Stimulated activated CD4-positive, alpha-beta T cell treated with anti-CD3 and anti-CD28 coated beads, Interleukin-1b, Interleukin-23, amount 100 ng/mL, for 4 hours (primary cell): Measurements from ENCODE around the gene COA4.
A peak's percentile ranks its signal among the peaks of the same experiment; 100 is the strongest.
"Not testable (repeated sequence)": the region's sequence is repeated elsewhere in the genome, so short reads cannot be mapped to it uniquely, and the experiment has no call there.

ENCODE experiments used
- DNase-seq, 2 donors: peaks; one replicate each; pipeline ENCODE4 v3.0.0-alpha.2; 2020; ENCODE audit warnings: low read depth in 2 of 2

The COA4 gene

DNA sequence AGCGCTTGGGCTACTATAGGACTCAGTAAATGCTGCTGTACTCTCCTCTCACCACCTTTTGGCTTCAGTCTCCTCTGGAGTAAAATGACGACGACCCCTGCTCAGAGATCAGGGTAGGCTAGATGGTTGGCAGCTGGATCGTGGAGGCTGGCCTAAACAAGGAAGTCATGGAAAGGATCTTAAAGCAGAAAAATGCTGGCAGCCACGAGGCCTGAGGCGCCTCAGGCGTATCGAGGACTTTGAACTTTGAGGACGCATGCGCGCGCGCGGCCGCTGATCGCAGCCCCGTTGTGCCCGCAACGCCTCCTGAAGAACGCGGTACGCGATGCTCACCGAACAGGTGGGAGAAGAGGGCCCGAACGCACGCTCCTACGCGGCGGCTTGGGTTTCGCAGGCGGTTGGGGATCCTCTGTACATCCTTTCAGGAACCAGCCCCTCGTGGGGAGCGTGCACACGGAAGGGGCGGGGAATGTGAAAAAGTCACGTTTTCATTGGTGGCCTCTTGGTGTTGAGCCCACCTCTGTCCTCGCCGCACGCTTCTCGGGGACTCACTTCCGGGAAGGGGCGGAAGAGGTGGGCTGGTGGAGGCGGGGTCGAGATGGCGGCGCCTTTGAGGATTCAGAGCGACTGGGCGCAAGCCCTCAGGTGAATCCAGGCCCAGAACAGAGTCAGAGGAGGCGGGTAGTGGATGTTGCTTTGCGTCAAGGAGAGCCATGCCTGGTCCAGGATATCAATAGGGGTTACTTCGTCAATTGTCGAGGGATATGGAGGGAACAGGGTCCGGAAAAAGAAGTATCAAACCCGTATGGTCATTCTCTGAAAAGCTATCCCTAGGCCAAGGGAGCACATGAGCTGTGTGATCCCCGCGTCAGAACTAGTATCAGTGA lies at the start of gene COA4, which contains the start of gene PAAF1:
Gene COA4, minus strand, starts transcription at position 423 of the 887 bp plus-strand sequence. CDS start 3,468 bp downstream, outside the sequence.
Gene PAAF1, plus strand, starts transcription at position 576 of the 887 bp plus-strand sequence. Its CDS starts 23 bp downstream, at position 599.
- DNase-seq, result peak; percentile 85 to 92

DNA sequence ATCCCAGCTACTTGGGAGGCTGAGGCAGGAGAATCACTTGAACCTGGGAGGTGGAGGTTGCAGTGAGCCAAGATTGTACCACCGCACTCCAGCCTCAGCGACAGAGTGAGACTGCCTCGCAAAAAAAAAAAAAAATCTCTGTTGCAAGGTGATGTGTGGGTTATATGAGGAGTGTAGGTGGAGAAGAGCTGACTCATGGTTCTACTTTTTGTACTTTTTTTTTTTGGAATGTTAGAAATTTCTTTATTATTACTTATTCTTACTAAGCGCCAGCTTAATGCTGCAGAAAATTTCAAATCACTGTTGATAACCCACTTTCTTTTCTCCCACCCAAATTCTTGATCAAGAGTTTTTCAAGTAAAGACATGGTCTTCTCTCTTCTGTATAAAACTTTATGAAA lies 44.5 kb upstream of the COA4 start:
- no peak for DNase-seq

DNA sequence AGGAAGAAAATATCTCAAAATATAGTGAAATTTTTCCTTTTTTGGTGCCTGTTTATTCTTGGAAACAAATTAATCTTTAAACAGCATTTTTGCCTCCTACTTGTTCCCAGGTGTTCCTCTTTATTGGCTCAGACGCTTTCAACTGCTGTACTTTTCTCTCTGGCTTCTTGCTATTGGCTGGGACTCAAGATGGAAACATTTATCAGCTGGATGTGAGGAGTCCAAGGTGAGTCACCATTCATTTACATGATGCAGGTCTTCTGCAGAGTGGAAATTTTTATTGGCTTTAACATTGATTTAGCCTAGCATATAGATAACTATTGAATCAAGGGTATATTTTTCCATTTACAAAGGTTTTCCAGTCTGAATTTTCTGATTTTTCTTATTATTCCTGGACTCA lies 39.8 kb upstream of the COA4 start:
- no peak for DNase-seq

DNA sequence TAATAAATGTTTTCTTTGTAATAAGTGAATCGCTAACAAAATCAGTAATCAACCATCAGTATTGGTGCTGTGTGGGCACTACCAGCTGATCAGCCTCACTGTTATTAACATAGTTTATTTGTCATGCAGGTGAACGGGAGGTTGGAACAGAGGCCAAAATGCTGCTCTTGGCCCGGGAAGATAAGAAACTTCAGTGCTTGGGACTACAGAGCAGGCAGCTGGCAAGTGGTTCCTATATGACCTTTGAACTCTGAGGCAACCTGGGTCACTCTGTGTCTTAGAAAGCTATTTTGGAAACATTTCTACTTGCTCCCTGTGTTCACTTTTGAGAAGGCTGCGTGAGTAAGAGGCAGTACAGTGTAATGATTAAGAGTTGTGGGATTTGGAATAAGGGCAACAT lies 37.6 kb upstream of the COA4 start:
- DNase-seq, result no peak

DNA sequence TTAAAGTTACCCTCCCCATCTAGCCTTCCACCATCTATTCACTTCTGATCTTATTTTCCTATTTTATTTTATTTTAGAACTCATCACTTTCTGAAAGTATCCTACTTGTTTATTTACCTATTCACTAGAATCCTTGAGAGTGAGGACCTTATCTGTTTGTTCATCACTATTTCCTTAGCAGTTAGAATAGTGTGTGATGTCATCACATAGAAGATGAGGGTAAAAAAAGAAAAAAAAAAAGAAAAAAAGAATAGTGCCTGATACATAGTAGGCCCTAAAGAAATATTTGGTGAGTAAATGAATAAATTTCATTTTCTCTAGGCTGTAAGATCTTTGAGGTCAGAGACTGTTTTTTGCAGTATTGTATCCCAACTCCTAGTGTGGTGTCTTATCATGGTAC lies 36.8 kb upstream of the COA4 start:
- DNase-seq, result no peak

DNA sequence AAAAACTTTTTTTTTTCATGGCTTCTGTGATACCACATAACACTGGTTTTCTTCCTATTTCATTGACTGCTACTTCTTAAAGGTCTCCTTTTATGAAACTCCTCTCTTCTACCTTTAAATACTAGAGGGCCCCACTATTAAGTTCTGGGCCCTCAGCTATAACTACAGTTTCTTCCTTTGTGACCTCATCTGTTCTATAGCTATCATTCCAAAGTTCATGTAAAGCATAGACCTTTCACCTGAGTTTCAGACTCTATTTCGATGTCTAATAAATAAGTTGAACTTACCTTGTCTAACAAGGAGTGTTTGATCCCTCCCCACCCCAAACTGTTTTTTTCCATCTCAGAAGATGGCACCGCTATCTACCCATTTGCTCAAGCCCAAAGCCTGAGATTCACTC lies 35.4 kb upstream of the COA4 start:
- no peak for DNase-seq

DNA sequence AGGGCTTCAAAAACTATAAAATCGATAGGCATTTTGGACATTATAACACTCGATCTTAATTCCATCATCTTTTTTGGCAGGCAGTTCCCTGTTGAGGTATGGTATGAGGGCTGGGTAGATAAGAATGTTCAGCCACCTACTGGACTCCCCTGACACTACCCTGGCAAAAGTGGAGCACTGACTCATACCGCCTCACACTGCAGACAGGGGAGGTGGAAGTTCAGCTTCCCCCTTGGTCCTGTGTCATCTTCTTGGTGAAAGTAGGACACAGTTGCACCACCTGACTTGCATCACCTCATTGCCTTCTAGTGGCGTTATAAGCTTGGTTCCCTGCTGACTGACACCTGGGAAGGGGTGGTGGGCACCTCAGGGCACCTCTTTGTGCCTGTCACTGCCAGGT lies 30.5 kb upstream of the COA4 start:
- no peak for DNase-seq

DNA sequence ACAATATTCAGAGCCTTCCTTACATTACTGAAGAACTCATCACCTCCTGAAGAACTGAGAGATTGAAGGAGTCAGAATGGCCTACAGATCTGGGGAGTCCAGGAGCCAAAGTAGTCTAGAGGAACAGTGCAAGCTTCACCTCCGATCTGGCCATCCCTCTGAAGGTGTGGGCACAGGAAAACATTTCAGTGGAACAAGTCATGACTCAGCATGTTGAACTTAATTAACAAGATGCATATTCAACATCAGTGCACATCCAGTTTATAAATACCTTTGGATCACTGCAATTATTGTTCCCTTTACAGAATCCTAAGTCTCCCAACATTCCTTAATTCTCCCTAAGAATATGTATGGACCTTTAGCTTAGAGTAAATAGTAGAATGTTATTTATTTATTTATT lies 25.7 kb upstream of the COA4 start:
- no peak for DNase-seq

DNA sequence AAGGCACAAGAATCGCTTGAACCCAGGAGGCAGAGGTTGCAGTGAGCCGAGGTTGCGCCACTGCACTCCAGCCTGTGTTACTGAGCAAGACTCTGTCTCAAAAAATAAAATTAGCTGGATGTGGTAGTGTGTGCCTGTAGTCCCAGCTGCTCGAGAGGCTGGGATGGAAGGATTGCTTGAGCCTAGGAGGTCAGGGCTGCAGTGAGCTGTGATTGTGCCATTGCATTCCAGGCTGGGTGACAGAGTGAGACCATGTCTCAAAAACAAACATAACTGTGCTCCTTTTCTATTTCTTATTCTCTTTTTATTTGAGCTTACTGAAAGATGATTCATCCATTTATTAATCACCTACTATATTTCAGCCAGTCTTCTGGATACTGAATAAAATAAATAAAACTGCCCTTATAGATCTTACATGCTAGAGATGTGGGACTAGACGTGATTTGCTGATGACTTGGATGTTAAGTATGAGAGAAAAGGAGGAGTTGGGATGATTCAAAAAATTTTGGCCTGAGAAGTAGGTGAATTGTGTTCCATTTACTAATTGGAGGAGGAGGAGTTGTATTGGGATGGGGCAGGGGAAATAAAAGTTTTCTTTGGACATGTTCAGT lies 18.2 kb upstream of the COA4 start:
- no peak for DNase-seq

DNA sequence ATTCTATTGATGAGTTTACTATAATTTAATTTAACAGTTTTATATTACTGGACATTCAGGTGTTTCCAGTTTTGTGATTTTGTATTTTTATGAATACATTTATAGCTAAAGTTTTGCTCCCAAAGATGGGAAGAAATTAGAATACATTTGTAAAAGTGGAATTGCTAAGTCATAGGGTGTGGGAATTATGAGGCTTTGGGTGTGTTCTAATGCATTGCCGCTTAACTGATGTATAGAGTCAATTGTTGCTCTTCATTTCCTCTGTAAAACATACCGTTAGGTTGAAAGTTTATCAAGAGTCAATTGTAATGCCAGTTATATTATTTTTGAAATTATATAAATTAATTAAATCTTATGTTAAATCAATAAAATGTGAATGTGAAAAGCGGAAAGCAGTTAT lies 16.4 kb upstream of the COA4 start:
- DNase-seq, result no peak

DNA sequence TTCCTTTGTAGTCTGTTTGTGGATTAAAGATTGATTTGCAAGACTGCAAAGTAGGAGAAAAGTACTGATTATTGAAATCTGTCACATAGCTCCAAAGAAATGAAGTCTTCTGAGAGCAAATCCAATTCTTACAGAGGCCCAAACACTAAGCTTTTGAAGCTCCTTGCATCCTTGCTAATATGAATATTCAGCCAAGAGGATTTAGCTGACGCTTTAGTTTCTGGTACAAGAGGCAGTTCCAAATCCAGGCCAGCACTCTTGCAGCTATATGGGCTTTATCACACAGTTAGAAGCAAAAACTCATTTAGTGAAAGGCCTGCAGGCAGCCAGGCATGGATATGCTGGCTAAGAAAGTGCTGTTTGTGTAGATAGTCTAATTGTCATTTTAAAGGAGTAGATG lies 12.9 kb upstream of the COA4 start:
- no peak for DNase-seq

DNA sequence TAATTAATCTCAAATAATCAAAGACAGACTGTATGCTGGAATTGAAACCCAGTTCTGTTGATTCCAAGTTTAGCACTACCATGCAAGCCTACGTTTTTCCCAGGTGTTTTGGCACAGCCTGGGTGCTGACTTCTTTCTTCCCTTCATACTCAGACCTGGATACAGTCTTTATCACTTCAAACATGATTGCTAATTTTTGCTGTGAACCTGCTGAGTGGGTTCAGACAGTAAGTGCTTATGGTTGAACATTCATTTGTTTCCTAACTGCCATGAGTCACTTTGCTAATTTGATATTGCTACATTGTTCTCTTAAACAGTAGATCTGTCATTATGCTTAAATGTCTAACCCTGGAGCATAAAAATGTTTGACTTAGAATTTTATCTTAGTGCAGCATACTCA lies 12.4 kb upstream of the COA4 start:
- DNase-seq, result no peak

DNA sequence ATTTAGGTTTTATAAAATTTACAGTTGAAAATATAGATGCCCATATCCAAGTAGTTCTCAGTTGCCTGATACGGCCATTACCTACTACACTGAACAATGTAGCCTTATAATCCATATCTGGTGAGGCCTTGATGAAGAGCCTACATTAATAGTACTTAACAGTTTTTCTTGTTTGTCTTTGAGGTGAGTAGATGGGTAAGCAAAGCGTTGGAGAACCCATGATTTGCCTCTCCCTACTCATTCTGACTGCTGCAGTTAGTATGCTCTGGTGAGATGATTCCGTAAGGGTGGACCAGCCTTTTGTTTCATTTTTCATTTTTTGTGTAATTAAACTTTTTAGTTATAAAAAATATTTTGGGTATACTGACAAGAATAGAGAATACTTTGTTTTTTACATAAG lies 11.6 kb upstream of the COA4 start:
- no peak for DNase-seq

DNA sequence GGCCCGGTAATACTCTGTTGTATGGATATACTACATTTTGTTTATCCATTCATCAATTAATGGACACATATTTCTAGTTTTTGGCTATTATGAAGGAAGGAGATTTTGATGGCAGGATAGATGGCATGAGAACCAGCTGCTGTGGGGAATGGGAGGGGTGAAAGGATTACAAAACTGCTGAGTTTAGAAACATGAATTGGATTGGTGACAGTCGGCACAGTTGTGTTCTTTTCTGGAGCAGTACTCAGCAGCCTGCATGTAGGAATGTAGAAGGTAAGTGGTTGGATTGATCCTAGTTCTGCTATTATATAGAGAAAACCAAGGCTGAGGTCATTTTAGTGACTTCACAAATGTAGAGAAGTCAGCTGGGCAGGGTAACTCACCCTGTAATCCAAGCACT lies 7.2 kb upstream of the COA4 start:
- no peak for DNase-seq

DNA sequence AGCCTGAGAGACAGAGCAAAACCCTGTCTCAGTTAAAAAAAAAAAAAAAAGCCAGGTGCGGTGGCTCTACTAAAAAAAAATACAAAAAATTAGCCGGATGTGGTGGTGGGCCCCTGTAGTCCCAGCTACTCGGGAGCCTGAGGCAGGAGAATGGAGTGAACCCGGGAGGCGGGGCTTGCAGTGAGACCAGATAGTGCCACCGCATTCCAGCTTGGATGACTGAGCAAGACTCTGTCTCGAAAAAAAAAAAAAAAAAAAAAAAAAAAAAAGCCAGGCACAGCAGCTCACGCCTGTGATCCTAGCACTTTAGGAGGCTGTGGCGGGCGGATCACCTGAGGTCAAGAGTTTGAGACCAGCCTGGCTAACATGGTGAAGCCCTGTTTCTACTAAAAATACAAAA lies 3.8 kb upstream of the COA4 start:
- not testable (repeated sequence) for DNase-seq

DNA sequence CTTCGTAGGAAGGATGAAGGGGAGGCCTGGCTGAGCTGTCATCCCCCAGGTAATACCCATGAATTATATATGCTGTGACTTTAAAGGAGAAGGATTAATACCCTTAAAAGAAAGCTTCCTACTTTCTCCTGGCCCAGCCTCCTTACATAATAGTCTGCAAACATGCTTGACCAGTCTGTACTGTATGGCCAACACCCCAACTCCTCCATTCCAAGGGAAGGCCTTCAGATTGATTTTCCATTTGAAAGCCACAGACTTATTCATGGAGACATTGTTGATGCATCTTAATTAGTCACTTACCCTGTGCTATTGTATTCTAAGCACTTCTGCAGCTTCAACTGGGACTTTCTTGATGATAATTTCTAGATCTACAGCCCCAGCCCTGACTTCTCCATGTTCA lies 2.1 kb upstream of the COA4 start:
- no peak for DNase-seq

DNA sequence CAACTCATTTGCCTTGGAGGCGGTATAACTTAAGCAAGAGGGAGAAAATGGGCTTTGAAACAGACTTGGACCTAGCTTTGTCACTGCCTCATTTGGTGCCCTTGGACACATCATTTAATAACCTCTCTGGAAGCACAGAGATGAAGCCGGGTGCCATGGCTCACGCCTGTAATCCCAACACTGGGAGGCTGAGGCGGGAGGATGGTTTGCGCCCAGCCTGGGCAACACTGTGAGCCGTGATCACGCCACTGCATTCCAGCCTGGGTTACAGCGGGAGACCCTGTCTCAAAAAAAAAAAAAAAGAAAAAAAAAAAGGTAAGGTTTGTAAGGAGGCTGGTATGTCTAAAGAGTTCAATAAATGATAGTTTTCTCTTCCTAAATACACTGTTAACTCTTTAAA lies 806 bp downstream of the COA4 start:
- DNase-seq, result peak in 1 of 2 donors; percentile 6

DNA sequence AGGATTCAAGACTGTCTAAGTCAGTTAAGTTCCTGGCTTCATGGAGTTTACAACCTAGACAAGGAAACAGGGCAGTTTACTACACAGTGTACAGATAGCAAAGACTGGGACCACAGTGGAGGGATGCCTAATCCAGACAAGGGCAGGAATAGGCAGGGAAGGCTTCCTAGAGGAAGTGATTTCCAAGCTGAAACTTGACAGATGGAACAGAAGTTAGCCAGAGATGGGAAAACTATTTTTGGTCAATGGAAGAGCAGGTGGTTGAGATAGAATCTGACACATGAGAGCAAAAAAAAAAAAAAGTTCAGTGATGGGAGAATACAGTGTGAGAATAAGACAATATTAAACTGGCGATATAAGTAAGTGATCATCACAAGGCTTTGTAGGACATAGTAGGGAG lies 1.3 kb downstream of the COA4 start:
- DNase-seq, result no peak

DNA sequence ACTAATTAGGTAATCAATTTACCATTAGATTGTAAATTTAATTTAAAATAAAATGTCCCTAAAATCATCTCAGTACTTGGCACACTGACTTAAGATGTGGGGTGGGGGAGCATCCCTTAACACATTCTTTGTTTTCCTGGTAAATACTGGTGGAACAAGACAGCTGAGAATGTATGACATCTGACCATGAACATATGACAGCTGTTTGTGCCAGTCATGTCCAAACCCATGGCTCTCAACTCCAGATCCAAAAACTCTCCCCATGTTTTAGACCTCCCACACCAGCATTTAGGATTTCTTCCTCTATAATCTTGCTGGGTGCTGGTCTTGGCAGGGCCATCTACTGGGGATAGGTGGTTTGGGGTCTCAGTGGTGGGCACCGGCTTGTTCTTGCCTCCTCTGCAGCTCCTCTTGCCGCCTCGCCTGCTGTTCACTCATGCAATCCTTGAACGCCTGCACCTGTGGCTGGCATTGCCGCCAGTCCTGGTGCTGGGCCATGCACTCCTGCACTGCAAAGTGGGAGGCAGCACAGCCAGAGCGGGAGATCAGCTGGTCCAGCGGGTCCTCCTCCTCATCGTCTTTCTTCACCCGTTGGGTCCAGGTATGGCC lies 3.8 kb downstream of the COA4 start:
- DNase-seq, result no peak

DNA sequence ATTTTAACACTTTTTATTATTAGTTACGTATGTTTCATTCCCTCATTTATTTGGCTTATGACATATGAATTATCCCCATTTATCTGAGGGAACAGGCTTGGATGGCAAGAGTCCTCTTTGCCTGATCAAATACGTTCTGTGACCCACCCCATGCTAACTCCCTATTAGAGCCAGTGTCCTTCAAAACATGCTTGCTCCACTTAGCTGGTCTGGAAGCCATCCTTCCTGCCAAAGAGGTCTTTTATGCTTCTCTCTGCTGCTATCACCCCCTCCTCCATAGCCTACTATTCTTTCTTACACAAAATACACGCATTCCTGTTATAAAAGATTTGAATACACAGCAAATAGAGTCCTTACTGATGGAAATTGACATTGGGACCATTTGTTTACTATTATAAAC lies 6.4 kb downstream of the COA4 start:
- no peak for DNase-seq

DNA sequence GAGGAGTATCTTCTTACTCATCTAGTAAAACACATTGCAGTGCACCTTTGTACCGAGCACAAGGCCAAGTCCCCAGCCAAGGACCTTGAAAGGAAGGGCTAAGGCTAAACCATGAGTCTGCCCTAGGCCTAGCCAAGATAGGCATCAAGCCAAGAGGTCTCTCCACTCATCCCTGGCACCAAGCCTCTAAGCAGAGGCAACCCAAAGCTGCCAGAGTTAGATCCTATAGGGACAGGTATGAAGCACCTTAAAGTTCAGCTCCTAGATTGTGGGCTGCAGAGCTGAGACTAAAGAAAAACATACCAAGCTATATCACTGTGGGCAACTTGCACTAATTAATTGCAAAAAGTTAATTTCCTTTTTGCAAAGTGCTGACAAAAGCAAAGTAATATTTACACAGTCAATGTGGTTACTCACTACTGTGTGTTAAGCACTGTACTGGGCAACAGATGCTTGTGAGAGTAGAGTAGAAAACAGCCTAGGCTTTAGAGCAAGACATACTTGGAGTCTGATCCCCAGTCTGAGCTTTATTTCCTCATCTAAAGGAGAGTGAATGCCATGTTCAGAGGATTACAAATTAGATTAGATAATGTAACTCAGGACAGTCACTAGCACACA lies 7.2 kb downstream of the COA4 start:
- no peak for DNase-seq

DNA sequence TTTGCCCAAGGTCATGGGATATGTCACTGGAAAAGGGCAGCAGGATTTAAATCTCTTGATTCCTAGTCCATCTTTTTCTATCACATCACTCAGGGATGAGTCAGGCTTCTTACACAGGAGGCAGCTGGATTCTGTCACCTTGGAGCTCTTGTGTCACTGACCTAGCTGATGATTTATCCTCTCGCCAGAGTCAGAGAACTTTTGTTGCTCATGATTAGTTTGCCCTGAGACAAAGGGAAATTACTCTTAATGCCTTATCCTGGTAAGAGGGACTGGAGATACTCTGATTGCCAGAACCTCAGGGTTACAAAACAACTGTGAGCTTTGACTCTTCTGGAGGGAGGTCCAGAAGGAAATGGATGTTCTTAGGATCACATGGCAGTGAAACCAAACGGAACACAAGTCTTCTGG lies 10.1 kb downstream of the COA4 start:
- DNase-seq, result no peak
